Lung (tissue), 12 donors: ENCODE data around the gene PRSS23. TPM values are rescaled to one million over a fixed set of nuclear protein-coding genes. Genes with fewer than 3 reads are reported as not detected.

Source experiments
- ATAC-seq: fragments of 200-7000 bp; cut with Tn5 transposase; one replicate; pipeline ENCODE4 v1.9.1; 2020; ENCODE audit warnings: moderate number of reproducible peaks; ENCODE audit not compliant: insufficient read depth, low FRiP score
- DNase-seq, 3 donors: peaks; one replicate each; pipeline ENCODE4 v3.0.0-alpha.2; 2013 to 2017
- H3K27ac ChIP-seq, 2 donors: one replicate each; pipeline ENCODE4 v1.5.1; 2013; ENCODE audit warnings: mild to moderate bottlenecking in 2 of 2, moderate library complexity in 2 of 2, control low read depth in 1 of 2, inconsistent platforms in 1 of 2, low read depth in 1 of 2, low read length in 1 of 2
- H3K27me3 ChIP-seq, 3 donors: one replicate each; pipeline ENCODE4 v1.5.1; 2013; ENCODE audit warnings: low read length in 2 of 3; ENCODE audit not compliant: control insufficient read depth in 3 of 3, insufficient read depth in 3 of 3
- H3K36me3 ChIP-seq, 4 donors: one replicate each; pipeline ENCODE4 v1.5.1; 2013; ENCODE audit warnings: low read length in 4 of 4, mild to moderate bottlenecking in 1 of 4, moderate library complexity in 1 of 4; ENCODE audit not compliant: control insufficient read depth in 4 of 4, insufficient read depth in 4 of 4
- H3K4me1 ChIP-seq, 5 donors: one replicate each; pipeline ENCODE4 v1.5.1; 2013; ENCODE audit warnings: low read length in 5 of 5, mild to moderate bottlenecking in 2 of 5, moderate library complexity in 1 of 5; ENCODE audit not compliant: control insufficient read depth in 5 of 5, insufficient read depth in 5 of 5
- H3K4me3 ChIP-seq: one replicate; pipeline ENCODE4 v1.5.1; 2013; ENCODE audit warnings: mild to moderate bottlenecking, control low read depth, moderate library complexity
- H3K9ac ChIP-seq, 2 donors: one replicate each; pipeline ENCODE4 v1.5.1; 2013; ENCODE audit warnings: low read length in 2 of 2, control low read depth in 1 of 2; ENCODE audit not compliant: insufficient read depth in 1 of 2
- H3K9me3 ChIP-seq, 4 donors: one replicate each; pipeline ENCODE4 v1.5.1; 2013; ENCODE audit warnings: low read length in 3 of 4, mild to moderate bottlenecking in 1 of 4, moderate library complexity in 1 of 4; ENCODE audit not compliant: control insufficient read depth in 4 of 4, insufficient read depth in 3 of 4
- CTCF ChIP-seq: IDR thresholded peaks from 2 replicates; pipeline ENCODE4 v1.5.1; 2012; ENCODE audit warnings: mild to moderate bottlenecking; ENCODE audit errors: control extremely low read depth, extremely low read depth
- WGBS, 2 donors: extraction: QIAGEN DNeasy Blood & Tissue Kit; methylation state at CpG; one replicate each; pipeline ENCODE4 v1.1.7; 2013; 5-methylcytosine and 5-hydroxymethylcytosine counted together
- polyA plus RNA-seq, 2 donors: library from polyadenylated mRNA; stranded (reverse); fragments of 200-250 nt; gene quantifications; one replicate each; pipeline ENCODE4 v1.2.1, GENCODE V29; 2013
- total RNA-seq, 2 donors: library from RNA; depleted of rRNA in 1 of 2; stranded (reverse); fragments of >200 nt in 1 of 2; gene quantifications; one replicate each; pipeline ENCODE4 v1.2.1, GENCODE V29; 2014 to 2021
- donor health status: control.
- donor health status: control.
- donor health status: Bipolar disorder and iron deficiency.
- donor health status: healthy.
- donor health status: DM: yes; HTN: yes; CAD: no.

Gene PRSS23
- total and polyA plus RNA-seq, 4 donors, result 9.9 to 86.7 (median 35.0) TPM

GRCh38 chr11:86773513-86774252 lies 26.7 kb upstream of the PRSS23 start:
- Histone ChIP-seq H3K27me3 (no peaks in the 10 kb centered on the region), H3K36me3 (no peaks in the 10 kb centered on the region), H3K9ac (no peak overlapping the region), H3K4me3 (no peak overlapping the region), H3K9me3 (no peaks in the 10 kb centered on the region), H3K27ac (no peak overlapping the region), H3K4me1 (peaks cover 0 to 13% (median 5%) of the 10 kb centered on the region in 5 donors)
- WGBS, 2 donors, result 77 to 84% methylated on average over 3 of the region's 3 CpGs
- no peak for TF ChIP-seq CTCF
- ATAC-seq, result no peak
- DNase-seq, result peak; percentile 28 to 55 (median 49)

DNA sequence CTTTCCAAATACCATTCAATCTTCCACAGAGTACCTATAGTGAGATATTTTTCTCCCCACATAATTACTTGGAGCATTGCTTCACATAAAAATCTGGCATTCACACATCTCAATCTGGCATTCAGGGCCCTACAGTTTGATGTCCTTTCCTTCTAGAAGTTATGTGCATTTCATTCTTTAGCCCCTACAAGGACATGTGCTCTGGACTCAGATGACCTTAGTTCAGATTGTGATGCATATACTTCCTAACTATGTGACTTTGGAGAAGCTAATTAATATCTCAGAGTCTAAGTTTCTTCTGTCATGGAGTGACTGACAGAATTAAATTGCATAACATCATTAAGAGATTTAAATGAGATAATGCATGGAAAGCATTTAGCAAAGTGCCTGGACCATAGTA lies 25.9 kb upstream of the PRSS23 start:
- Histone ChIP-seq H3K9ac (no peak overlapping the region), H3K4me1 (peaks cover 0 to 13% (median 5%) of the 10 kb centered on the region in 5 donors), H3K4me3 (no peak overlapping the region), H3K27me3 (no peaks in the 10 kb centered on the region), H3K36me3 (no peaks in the 10 kb centered on the region), H3K9me3 (no peaks in the 10 kb centered on the region), H3K27ac (no peak overlapping the region)
- TF ChIP-seq CTCF, result no peak
- ATAC-seq (no peak), DNase-seq (no peak)

DNA sequence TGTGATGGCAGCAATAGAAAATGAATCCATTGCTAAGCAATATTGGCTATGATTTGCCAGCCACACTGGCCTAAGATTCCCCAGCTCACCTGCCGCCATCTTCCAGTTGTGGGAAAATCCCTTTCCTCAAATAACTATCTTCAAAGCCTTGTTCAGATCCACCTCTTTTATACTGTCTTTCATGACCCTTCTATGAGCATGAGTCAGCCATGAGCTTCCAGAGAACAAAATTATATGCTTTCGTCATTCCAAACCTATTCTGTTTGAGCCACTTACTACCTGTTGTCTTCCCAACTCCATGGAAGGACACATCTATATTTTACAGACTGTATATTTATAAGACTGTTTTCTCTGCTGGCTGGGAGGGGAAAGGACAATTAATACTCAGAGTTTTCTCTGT lies 25.0 kb upstream of the PRSS23 start:
- no peaks in the 10 kb centered on the region for H3K27me3 ChIP-seq
- DNase-seq, result no peak
- peaks cover 0 to 13% (median 5%) of the 10 kb centered on the region in 5 donors for H3K4me1 ChIP-seq
- no peaks in the 10 kb centered on the region for H3K36me3 ChIP-seq
- no peak overlapping the region for H3K27ac ChIP-seq
- H3K9ac ChIP-seq, result no peak overlapping the region
- no peak overlapping the region for H3K4me3 ChIP-seq
- no peaks in the 10 kb centered on the region for H3K9me3 ChIP-seq
- no peak for ATAC-seq
- WGBS, 2 donors, result 94 to 96% methylated on average over 2 of the region's 2 CpGs
- TF ChIP-seq CTCF, result no peak

GRCh38 chr11:86781546-86781945 lies 18.8 kb upstream of the PRSS23 start:
- no peaks in the 10 kb centered on the region for H3K36me3 ChIP-seq
- ATAC-seq, result no peak

More at GRCh38 chr11:86781546-86781945, 18.8 kb upstream of the PRSS23 start:
- TF ChIP-seq CTCF, result no peak
- no peak overlapping the region for H3K9ac ChIP-seq
- H3K9me3 ChIP-seq, result no peaks in the 10 kb centered on the region
- H3K4me1 ChIP-seq, result peaks cover 0 to 30% (median 5%) of the 10 kb centered on the region in 5 donors
- H3K27ac ChIP-seq, result no peak overlapping the region
- no peak for DNase-seq
- no peaks in the 10 kb centered on the region for H3K27me3 ChIP-seq
- no peak overlapping the region for H3K4me3 ChIP-seq
